HG03571 (cell line): ENCODE results near the gene CPEB4.

ENCODE experiments used
- ATAC-seq: cut with Tn5 transposase; IDR thresholded peaks from one replicate; pipeline ENCODE4 v1.9.1; 2021; ENCODE audit not compliant: unreplicated experiment

Gene CPEB4

GRCh38 chr5:173887610-173888472 is at the start of gene CPEB4:
Gene CPEB4 (plus strand): TSS chr5:173888349. CDS start chr5:173889734, 1,385 bp downstream.
- peak; percentile 91 for ATAC-seq

DNA sequence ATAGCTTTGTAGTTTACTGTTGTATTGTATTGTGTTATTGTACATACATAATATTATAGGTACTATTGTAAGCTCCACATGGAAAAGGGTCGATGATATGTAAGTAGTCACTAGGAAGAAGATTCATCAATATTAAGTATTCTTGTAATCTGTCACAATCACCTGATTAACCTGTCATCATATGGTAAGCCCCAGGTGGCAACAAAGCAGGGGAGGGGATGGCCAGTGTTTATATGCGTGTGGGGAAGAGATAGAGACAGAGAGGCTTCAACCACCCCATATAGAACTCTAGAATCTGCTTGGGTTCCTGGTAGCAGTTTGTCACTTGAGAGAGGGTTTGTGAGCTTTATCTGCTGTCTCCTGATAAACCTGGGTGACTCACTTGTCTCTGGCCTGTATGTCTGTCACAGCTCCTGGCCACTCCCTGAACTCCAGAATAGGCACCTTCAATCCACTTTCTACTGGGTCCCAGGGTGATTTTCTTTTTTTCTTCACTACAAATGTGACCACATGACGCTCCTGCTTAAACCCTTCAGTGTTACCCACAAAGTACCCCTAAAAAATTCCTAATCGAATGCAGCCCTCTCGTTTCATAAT is 48.9 kb upstream of the CPEB4 start:
- no peak for ATAC-seq

GRCh38 chr5:173840111-173840983 is 47.8 kb upstream of the CPEB4 start:
- ATAC-seq = no peak

DNA sequence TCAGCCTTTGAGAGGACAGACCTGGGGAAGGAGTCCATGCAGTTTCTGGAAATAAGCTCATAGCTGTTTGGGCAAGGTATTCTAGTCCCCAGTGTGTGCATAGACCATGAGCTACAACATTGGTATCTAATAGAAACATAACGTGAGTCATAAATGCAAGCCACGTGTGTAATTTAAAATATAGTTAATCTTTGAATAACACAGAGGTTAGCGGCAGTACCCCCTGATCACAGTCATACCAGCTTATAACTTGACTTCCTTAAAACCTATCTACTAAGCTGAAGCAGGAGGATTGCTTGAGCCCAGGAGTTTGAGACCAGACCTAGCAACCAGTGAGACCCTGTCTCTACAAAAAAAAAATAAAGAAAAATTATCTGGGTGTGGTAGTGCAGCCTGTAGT is 46.4 kb upstream of the CPEB4 start:
- ATAC-seq = no peak

DNA sequence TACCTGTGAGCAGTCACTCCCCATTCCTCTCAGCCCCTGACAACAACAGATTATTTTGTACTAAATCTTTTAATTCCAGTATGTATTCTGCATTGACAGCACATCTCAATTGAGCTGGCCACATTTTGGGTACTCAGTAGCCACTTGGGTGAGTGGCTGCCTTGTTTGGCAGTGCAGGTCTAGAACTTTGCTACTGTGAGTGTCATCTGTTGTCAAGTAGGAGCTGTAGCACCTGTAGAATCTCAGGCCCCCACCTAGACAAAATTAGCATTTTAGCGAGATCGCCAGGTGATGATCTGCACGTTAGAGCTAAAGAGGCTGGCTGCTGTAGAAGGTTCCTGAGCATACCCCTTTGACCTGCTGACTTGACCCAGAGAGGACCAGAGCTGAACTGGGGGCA is 44.4 kb upstream of the CPEB4 start:
- no peak for ATAC-seq

DNA sequence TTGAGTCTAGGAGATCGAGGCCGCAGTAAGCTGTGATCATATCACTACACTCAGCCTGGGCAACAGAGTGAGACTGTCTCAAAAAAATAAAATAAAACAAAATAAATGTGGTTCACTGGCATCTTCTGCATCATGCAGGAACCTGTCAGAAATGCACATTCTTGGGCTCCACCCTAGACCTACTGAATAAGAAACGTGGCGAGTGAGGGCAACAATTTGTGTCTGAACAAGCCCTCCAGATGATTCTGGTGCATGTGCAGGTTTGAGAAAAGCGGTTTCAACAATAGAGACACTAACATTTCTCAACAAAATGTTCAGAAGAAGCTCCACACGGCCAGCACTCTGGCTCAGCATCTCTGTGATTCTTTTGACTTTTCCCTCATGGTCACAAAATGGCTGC is 42.8 kb upstream of the CPEB4 start:
- no peak for ATAC-seq

GRCh38 chr5:173846929-173847501 is 41.1 kb upstream of the CPEB4 start:
- ATAC-seq = no peak

DNA sequence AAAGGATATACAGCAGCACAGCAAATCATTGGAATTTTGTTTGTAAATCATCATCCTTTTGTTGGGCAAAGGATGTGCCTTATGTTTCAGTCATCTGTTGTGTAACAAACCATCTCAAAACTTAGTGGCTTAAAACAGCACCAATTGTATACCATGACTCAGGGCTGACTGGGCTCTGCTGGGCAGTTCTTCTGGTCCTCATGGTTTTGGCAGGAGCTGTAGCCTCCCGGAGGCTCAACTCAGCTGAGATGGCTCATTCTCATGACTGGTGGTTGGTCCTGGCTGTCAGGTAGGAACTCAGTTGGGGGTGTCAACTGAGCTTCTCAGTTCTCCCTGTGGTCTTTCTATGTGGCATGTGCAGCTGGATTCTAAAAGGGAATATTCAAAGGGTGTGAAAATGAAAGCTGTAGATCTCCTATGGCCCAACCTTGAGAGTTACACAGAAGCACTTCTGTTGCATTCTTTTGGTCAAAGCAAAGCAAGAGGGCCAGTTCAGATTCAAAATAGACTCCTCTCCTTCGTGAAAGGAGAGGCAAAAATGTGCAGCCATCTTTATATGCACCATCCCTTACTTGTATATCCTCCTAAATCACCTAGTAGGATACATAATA is 39.1 kb upstream of the CPEB4 start:
- no peak for ATAC-seq

DNA sequence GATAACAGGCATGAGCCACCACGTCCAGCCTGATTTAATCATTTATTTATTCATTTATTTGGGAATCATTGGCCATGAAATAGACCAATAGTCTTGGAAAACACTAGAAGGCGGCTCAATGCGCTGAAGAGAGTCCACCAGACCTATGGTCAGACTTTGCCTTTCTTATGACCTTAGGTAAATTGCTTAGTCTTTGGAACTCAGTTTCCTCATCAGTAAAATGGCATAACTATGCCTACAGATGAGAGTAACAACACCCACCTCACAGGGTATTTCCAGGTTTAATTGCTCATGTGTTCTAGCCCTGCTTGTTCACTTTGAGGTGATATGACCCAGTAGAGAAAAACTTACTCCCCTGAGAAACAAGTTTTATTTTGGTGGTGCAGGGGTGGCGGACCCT is 38.2 kb upstream of the CPEB4 start:
- ATAC-seq = no peak

DNA sequence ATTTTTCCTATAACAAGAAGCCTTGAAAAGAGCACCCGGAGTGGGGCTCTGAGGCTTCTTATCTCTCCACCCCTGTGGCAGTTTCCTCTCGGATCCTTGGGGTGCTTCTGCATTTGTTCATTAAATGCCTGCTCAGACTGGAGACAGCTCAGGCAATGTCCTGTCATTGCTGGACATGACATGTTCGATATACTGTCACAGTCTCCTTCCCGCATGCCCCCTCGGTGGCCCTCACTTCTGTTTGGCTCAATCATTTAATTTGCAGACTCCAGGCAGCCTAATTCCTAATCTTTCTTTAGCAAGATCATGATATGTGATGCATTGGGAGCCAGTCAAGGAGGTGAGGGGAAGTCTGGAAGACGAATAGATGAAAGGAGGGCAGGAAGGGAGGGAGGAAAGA is 37.5 kb upstream of the CPEB4 start:
- no peak for ATAC-seq

GRCh38 chr5:173851595-173852243 is 36.4 kb upstream of the CPEB4 start:
- ATAC-seq = no peak

- no peak for ATAC-seq
Measured at GRCh38 chr5:173852790-173853359, 35.3 kb upstream of the CPEB4 start.

DNA sequence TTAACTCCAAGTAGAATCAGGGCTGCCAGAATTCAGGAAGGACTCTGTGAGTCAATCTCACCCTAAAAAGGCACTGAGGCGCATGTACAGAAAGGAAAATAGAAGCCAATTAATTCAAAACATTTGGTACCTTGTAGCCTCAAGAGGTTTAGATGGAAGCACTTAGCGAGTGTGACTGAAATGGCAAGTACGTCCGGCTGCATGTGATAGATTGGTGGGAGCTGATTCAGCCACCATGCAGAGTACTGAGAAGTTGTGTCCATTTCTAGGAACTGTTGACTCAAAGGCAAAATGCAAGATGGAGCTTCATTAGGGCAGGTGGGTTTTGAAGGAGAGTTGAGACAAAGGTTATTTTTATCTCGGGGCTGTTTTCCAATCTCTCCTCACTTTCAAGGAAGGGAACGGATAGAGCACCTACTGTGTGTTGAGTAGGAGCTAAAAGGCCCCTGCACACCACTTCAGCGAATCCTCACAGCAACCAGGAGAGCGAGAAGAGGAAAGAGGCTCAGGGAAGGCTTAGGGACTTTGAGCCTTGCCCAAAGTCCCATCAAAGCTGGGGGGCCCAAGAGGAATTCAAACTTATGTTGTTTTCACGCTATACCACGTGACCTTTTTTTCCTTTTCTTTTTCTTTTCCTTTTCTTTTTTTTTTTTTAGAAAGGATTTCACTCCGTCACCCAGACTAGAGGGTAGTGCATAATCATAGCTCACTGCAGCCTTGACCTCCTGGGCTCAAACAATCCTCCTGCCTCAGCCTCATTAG is 34.6 kb upstream of the CPEB4 start:
- no peak for ATAC-seq

DNA sequence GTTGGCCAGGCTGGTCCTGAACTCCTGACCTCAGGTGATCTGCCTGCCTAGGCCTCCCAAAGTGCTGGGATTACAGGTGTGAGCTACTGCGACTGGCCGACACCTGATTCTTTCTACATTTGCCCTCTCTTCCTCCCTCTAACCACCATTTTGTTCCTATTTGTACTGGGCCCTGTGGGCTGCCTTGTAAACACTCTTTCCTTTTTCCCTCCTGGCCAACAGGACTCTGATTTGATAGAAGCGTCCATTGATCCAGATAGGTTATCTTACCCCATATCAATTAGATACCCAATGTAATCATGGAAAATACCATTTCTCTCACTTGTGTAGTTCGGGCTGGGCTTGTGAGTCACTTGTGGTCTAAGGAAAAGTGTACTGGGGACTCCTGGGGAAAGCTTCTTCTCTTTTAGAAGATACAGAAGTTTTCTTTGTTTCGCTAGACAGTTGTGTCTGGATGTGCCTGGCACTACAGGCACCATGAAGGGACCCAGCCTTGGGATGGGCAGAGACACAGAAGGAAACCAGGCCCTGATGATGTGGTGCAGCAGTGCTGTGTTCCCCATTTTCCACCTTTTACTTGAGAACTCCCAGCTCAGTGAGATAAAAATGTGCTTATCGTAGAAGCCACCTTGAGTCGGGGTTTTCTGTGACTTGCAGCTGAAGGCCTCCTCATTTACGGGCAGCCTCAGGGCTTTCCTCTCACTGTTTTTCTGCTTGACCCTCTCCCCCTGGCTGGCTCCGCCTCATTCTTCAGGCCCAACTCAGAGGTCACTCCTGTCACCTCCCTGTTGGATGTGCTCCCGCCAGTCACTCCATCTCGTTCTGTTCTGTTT is 32.8 kb upstream of the CPEB4 start:
- no peak for ATAC-seq

DNA sequence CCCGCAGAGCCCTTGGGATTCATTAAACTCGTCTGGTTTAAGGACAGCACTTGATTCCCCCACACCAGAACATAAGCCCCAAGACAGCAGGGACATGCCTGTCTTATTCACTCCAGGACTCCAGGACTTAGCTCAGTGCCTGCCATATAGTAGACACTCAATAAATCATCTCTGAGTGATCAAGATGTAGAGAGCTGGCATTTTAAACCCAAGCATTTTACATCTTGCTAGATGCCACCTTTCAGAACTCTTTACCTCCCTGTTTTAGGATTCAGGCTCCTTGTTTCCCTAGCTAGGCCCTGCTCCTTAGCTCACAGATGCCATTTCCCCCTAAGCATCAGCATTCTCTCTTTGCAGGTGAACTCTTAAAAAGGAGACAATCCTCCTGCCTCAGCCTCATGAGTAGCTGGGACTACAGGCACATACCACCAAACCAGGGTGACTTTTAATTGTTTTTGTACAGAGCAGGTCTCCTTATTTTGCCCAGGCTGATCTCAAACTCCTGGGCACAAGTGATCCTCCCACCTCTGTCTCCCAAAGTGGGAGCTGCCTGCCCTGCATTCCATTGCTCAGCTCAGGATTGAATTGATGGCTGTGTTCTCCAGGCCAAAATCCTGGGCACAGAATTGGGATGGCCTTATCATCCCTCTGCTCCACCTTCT is 32.0 kb upstream of the CPEB4 start:
- no peak for ATAC-seq

DNA sequence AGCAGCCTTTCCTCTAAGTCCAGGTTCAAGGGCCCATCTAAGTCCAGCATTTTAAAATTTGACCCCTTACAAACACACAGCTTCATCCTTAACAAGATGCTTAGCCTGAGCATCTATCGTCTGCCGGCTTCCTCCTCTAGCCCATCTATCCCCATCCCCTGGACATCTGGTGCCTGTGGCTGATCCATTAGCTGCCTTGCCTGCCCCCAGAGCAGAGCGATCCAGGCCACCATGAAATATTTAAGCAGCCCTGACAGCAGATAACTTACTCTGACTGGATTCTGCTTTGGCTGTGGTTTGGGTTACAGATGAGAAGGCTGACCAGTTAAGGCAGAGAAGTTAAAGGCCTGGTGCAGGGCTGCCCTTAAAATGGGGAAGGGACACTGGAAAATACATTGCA is 30.9 kb upstream of the CPEB4 start:
- no peak for ATAC-seq

DNA sequence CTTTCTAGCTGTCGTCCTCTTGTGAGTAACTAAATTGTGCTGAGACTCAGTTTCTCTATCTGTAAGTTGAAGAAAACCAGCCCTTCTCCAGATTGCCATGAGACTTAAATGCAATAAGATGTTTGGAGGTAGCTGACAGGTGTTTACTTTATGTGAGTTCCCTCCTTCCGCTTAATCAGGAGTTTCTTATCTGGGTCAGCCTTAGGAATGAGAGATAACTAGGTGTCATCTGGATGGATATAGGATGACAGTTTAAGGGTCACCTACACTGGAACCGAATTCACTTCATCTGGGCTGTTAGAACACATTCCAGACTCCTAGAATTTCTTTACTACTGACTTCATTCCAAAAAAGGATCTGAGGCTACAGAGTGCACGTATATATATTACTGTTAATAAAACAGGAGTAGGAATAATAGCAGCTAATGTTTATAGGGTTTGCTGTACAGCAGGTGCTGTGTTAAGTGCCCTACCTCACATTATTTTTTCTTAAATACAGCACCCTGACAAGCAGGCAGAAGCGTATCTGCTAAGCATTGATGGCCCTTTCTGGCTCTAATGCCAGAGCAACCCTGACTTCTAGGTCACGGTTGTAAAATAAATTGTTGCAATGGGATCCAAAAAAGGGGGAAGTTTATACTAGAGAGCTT is 30.0 kb upstream of the CPEB4 start:
- ATAC-seq = no peak
